ENCODE measurements around the gene GPX7.

- TF ChIP-seq CTCF (tag by site-specific recombination; IDR thresholded peaks at IDR 0.05) (no peak), ZBTB49 (tag by site-specific recombination; IDR thresholded peaks at IDR 0.05; ENCODE audit: low read depth) (no peak), ZFP3 (tag by site-specific recombination; IDR thresholded peaks at IDR 0.05; ENCODE audit: low read depth) (no peak), ZSCAN4 (tag by site-specific recombination; IDR thresholded peaks at IDR 0.05) (no peak), YY1 (tag by site-specific recombination; IDR thresholded peaks at IDR 0.05) (no peak), GLI4 (tag by site-specific recombination; IDR thresholded peaks at IDR 0.05) (no peak), ZNF747 (tag by site-specific recombination; IDR thresholded peaks at IDR 0.05) (no peak), ZNF660 (tag by site-specific recombination; IDR thresholded peaks at IDR 0.05) (no peak), ZNF274 (IDR thresholded peaks at IDR 0.05; ENCODE audit: low read length) (no peak), ZNF274 (tag by site-specific recombination; IDR thresholded peaks at IDR 0.05; ENCODE audit: borderline replicate concordance) (no peak), ZNF473 (tag by site-specific recombination; IDR thresholded peaks at IDR 0.05) (no peak), ZNF501 (tag by site-specific recombination; IDR thresholded peaks at IDR 0.05) (no peak)
Observed at GRCh38 chr1:52601519-52601918, 652 bp upstream of the GPX7 start.

Data from HEK293 (cell line).